OCI-LY1 (cell line): ENCODE data around the gene ATXN3L.

Source experiments
- H2AFZ ChIP-seq: fragments of 200-600 bp; sonication (generic), shearing (Covaris generic); 2 replicates; pipeline ENCODE4 v1.6.0; 2014; ENCODE audit warnings: antibody characterized with exemption, mild to moderate bottlenecking, low read length
- H3F3A ChIP-seq: fragments of 200-600 bp; sonication (generic), shearing (Covaris generic); 2 replicates; pipeline ENCODE4 v1.6.0; 2014; ENCODE audit warnings: mild to moderate bottlenecking, antibody characterized with exemption, low read length, moderate library complexity; ENCODE audit not compliant: insufficient read depth
- H3K27ac ChIP-seq: fragments of 200-600 bp; sonication (generic); 2 replicates; pipeline ENCODE4 v1.5.1; 2014; ENCODE audit warnings: low read length, mixed run types, mild to moderate bottlenecking, low read depth; ENCODE audit not compliant: poor library complexity, severe bottlenecking
- H3K27me3 ChIP-seq: fragments of 200-600 bp; sonication (generic); 2 replicates; pipeline ENCODE4 v1.6.0; 2014; ENCODE audit warnings: antibody characterized with exemption, mild to moderate bottlenecking, low read length, moderate library complexity; ENCODE audit not compliant: insufficient read depth
- H3K36me3 ChIP-seq: fragments of 200-600 bp; sonication (generic); 2 replicates; pipeline ENCODE4 v1.6.1; 2014; ENCODE audit warnings: mild to moderate bottlenecking, antibody characterized with exemption, low read length, moderate library complexity, mixed read lengths; ENCODE audit not compliant: insufficient read depth
- H3K4me1 ChIP-seq: fragments of 200-600 bp; sonication (generic); 2 replicates; pipeline ENCODE4 v1.5.1; 2014; ENCODE audit warnings: mild to moderate bottlenecking, low read length, moderate library complexity; ENCODE audit not compliant: insufficient read depth, severe bottlenecking
- H3K4me2 ChIP-seq: fragments of 200-600 bp; sonication (generic), shearing (Covaris generic); 2 replicates; pipeline ENCODE4 v1.6.1; 2014; ENCODE audit warnings: low read length
- H3K4me3 ChIP-seq: fragments of 200-600 bp; sonication (generic); 2 replicates; pipeline ENCODE4 v1.5.1; 2014; ENCODE audit warnings: low read length, low read depth, mild to moderate bottlenecking, mixed read lengths; ENCODE audit not compliant: poor library complexity, severe bottlenecking
- H3K79me2 ChIP-seq: fragments of 200-600 bp; shearing (Covaris generic); 2 replicates; pipeline ENCODE4 v1.6.1; 2016; ENCODE audit warnings: mixed run types, low read length, mixed read lengths; ENCODE audit not compliant: insufficient read depth
- H3K9ac ChIP-seq: fragments of 200-600 bp; sonication (generic), shearing (Covaris generic); 2 replicates; pipeline ENCODE4 v1.6.1; 2014; ENCODE audit warnings: mild to moderate bottlenecking, low read length, mixed read lengths
- H3K9me2 ChIP-seq: fragments of 200-600 bp; sonication (generic), shearing (Covaris generic); 2 replicates; pipeline ENCODE4 v1.6.1; 2014; ENCODE audit warnings: low read depth, mild to moderate bottlenecking, low read length, mixed read lengths
- H3K9me3 ChIP-seq: fragments of 200-600 bp; shearing (Covaris generic); 2 replicates; pipeline ENCODE4 v1.6.1; 2014; ENCODE audit warnings: low read length, mixed read lengths
- H4K20me1 ChIP-seq: fragments of 200-600 bp; sonication (generic), shearing (Covaris generic); 2 replicates; pipeline ENCODE4 v1.6.0; 2016; ENCODE audit warnings: mild to moderate bottlenecking, low read length; ENCODE audit not compliant: insufficient read depth
- EZH2 ChIP-seq: fragments of 200-600 bp; sonication (generic), shearing (Covaris generic); IDR thresholded peaks from 2 replicates; pipeline ENCODE4 v1.8.0; 2017; ENCODE audit warnings: borderline replicate concordance, mixed run types, mild to moderate bottlenecking, antibody characterized with exemption, low read length, moderate library complexity, mixed read lengths
- TF ChIP-seq, protein P1 (sequence below): fragments of 200-600 bp; sonication (generic), shearing (Covaris generic); IDR thresholded peaks from 2 replicates; pipeline ENCODE4 v1.5.1; 2017; ENCODE audit warnings: mild to moderate bottlenecking, antibody characterized with exemption, low read length, moderate library complexity, mixed read lengths

ATXN3L gene

DNA sequence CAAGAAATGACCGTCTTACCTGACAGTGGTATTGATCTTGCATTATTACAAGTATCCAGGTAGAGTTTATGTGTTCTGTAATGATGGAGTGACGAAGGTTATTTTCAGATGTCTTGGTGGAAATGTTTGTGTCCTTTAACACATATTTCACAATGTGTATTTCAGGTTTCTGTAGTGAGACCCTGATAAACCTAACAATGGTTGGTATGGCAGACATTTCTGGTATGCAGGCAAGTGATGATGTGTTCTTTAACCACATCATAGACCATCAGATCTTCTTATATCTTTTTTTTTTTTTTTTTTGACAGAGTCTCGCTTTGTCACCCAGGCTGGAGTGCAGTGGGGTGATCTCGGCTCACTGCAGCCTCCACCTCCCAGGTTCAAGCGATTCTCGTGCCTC lies 14.6 kb upstream of the ATXN3L start:
- TF ChIP-seq EZH2: no peak
- TF ChIP-seq, protein P1, sequence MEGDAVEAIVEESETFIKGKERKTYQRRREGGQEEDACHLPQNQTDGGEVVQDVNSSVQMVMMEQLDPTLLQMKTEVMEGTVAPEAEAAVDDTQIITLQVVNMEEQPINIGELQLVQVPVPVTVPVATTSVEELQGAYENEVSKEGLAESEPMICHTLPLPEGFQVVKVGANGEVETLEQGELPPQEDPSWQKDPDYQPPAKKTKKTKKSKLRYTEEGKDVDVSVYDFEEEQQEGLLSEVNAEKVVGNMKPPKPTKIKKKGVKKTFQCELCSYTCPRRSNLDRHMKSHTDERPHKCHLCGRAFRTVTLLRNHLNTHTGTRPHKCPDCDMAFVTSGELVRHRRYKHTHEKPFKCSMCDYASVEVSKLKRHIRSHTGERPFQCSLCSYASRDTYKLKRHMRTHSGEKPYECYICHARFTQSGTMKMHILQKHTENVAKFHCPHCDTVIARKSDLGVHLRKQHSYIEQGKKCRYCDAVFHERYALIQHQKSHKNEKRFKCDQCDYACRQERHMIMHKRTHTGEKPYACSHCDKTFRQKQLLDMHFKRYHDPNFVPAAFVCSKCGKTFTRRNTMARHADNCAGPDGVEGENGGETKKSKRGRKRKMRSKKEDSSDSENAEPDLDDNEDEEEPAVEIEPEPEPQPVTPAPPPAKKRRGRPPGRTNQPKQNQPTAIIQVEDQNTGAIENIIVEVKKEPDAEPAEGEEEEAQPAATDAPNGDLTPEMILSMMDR: no peak
- no peaks in the 10 kb centered on the region for H3K9me2 ChIP-seq
- no peaks in the 10 kb centered on the region for H3K9me3 ChIP-seq
- H3K36me3 ChIP-seq: no peaks in the 10 kb centered on the region
- no peak overlapping the region for H2AFZ ChIP-seq
- H3K79me2 ChIP-seq: no peaks in the 10 kb centered on the region
- no peak overlapping the region for H3K27ac ChIP-seq
- no peaks in the 10 kb centered on the region for H4K20me1 ChIP-seq
- H3K4me1 ChIP-seq: peaks cover under 1% of the 10 kb centered on the region
- no peaks in the 10 kb centered on the region for H3F3A ChIP-seq
- H3K4me2 ChIP-seq: no peak overlapping the region
- no peaks in the 10 kb centered on the region for H3K27me3 ChIP-seq
- no peak overlapping the region for H3K4me3 ChIP-seq
- no peak overlapping the region for H3K9ac ChIP-seq

DNA sequence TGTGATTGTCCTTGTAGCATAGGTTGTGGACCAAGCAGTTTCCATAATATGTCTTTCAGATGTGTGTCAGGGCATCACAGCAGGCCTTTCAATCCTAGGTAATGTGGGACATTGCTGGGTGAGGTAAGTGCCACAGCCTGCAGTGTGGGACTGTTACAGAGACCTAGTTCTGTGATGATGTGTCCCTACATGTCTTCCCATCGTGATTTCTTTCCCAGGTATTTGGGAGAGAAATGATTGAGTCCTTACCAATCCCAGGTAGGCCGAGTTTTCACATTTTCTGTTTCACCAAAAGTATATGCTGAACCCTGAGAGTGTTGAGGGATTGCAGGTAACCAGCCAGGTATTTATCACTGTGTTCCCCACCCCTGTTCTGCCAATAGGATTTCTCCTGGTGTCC lies 10.6 kb upstream of the ATXN3L start:
- no peaks in the 10 kb centered on the region for H3K36me3 ChIP-seq
- no peak overlapping the region for H3K27ac ChIP-seq
- no peak overlapping the region for H3K4me2 ChIP-seq
- no peaks in the 10 kb centered on the region for H3K79me2 ChIP-seq
- no peaks in the 10 kb centered on the region for H3K4me1 ChIP-seq
- H2AFZ ChIP-seq: no peak overlapping the region
- H3F3A ChIP-seq: no peaks in the 10 kb centered on the region
- no peaks in the 10 kb centered on the region for H4K20me1 ChIP-seq
- TF ChIP-seq, protein P1: no peak
- TF ChIP-seq EZH2: no peak
- H3K27me3 ChIP-seq: no peaks in the 10 kb centered on the region
- H3K9me3 ChIP-seq: no peaks in the 10 kb centered on the region
- H3K4me3 ChIP-seq: no peak overlapping the region
- no peak overlapping the region for H3K9ac ChIP-seq
- no peaks in the 10 kb centered on the region for H3K9me2 ChIP-seq

DNA sequence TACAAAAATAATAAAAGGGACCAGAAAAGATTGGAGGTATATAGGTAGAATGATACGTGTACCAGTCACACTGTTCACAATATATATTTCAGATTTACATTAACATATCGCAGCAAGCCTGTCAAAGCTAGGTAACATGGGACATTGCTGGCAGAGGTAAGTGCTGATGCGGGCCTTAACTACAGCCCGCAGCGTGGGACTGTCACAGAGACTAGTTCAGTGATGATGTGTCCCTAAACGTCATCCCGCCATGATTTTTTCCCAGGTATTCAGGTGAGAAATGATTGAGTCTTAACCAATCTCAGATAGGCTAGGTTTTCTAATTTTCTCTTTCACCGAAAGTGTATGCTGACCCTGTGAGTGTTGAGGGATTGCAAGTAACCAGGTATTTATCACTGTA lies 7.8 kb upstream of the ATXN3L start:
- H3K9me3 ChIP-seq: no peaks in the 10 kb centered on the region
- H3K4me2 ChIP-seq: no peak overlapping the region
- H3K4me3 ChIP-seq: no peak overlapping the region
- no peaks in the 10 kb centered on the region for H3K4me1 ChIP-seq
- no peak for TF ChIP-seq EZH2
- TF ChIP-seq, protein P1: no peak
- H3K36me3 ChIP-seq: no peaks in the 10 kb centered on the region
- no peak overlapping the region for H3K9ac ChIP-seq
- no peak overlapping the region for H2AFZ ChIP-seq
- H4K20me1 ChIP-seq: no peaks in the 10 kb centered on the region
- no peak overlapping the region for H3K27ac ChIP-seq
- H3F3A ChIP-seq: no peaks in the 10 kb centered on the region
- H3K9me2 ChIP-seq: no peaks in the 10 kb centered on the region
- no peaks in the 10 kb centered on the region for H3K79me2 ChIP-seq
- H3K27me3 ChIP-seq: no peaks in the 10 kb centered on the region
